DOHH2 (cell line): Measurements from ENCODE around the gene FCHSD2.

Experiments used
- H3F3A ChIP-seq: fragments of 200-600 bp; sonication (generic), shearing (Covaris generic); 2 replicates; pipeline ENCODE4 v1.6.0; 2016; ENCODE audit warnings: antibody characterized with exemption, mild to moderate bottlenecking; ENCODE audit not compliant: control insufficient read depth, insufficient read depth
- H3K27ac ChIP-seq: fragments of 200-600 bp; sonication (generic); 2 replicates; pipeline ENCODE4 v1.5.1; 2014; ENCODE audit warnings: low read depth, mild to moderate bottlenecking, low read length, moderate library complexity
- H3K27me3 ChIP-seq: fragments of 200-600 bp; sonication (generic); 2 replicates; pipeline ENCODE4 v1.6.1; 2014; ENCODE audit warnings: mild to moderate bottlenecking, low read length, mixed read lengths; ENCODE audit not compliant: control insufficient read depth
- H3K36me3 ChIP-seq: fragments of 200-600 bp; sonication (generic); 2 replicates; pipeline ENCODE4 v1.6.1; 2014; ENCODE audit warnings: mild to moderate bottlenecking, low read length, moderate library complexity, mixed read lengths; ENCODE audit not compliant: control insufficient read depth
- H3K4me1 ChIP-seq: fragments of 200-600 bp; sonication (generic); 2 replicates; pipeline ENCODE4 v1.6.1; 2014; ENCODE audit warnings: mild to moderate bottlenecking, low read length, mixed read lengths; ENCODE audit not compliant: control insufficient read depth
- H3K4me2 ChIP-seq: fragments of 200-600 bp; sonication (generic); 2 replicates; pipeline ENCODE4 v1.6.0; 2014; ENCODE audit warnings: mild to moderate bottlenecking, low read length, moderate library complexity
- H3K4me3 ChIP-seq: fragments of 200-600 bp; sonication (generic); 2 replicates; pipeline ENCODE4 v1.5.1; 2014; ENCODE audit warnings: mild to moderate bottlenecking, low read length, mixed read lengths
- H3K79me2 ChIP-seq: fragments of 200-600 bp; sonication (generic); 2 replicates; pipeline ENCODE4 v1.6.1; 2014; ENCODE audit warnings: mild to moderate bottlenecking, low read length, mixed read lengths; ENCODE audit not compliant: control insufficient read depth
- H3K9me2 ChIP-seq: fragments of 200-600 bp; sonication (generic); replicated peaks from 2 replicates; pipeline ENCODE4 v1.6.1; 2014; ENCODE audit warnings: mild to moderate bottlenecking, low read length, mixed read lengths; ENCODE audit not compliant: control insufficient read depth
- H3K9me3 ChIP-seq: fragments of 200-600 bp; sonication (generic); 2 replicates; pipeline ENCODE4 v1.6.1; 2014; ENCODE audit warnings: antibody characterized with exemption, low read length, mixed read lengths; ENCODE audit not compliant: control insufficient read depth, insufficient read depth
- H4K20me1 ChIP-seq: fragments of 200-600 bp; sonication (generic); 2 replicates; pipeline ENCODE4 v1.6.0; 2014; ENCODE audit warnings: low read depth, mild to moderate bottlenecking, antibody characterized with exemption, low read length, moderate library complexity; ENCODE audit not compliant: control insufficient read depth, insufficient read depth
- CTCF ChIP-seq: fragments of 200-600 bp; sonication (generic); IDR thresholded peaks from one replicate; pipeline ENCODE4 v1.5.1; 2014; ENCODE audit warnings: antibody characterized with exemption, mild to moderate bottlenecking, low read depth, low read length; ENCODE audit not compliant: poor library complexity, severe bottlenecking
- EZH2phosphoT487 ChIP-seq: fragments of 200-600 bp; sonication (generic); IDR thresholded peaks from 2 replicates; pipeline ENCODE4 v1.6.1; 2017; ENCODE audit warnings: borderline replicate concordance, mild to moderate bottlenecking, antibody characterized with exemption, low read length, moderate library complexity, mixed read lengths

Gene FCHSD2

DNA sequence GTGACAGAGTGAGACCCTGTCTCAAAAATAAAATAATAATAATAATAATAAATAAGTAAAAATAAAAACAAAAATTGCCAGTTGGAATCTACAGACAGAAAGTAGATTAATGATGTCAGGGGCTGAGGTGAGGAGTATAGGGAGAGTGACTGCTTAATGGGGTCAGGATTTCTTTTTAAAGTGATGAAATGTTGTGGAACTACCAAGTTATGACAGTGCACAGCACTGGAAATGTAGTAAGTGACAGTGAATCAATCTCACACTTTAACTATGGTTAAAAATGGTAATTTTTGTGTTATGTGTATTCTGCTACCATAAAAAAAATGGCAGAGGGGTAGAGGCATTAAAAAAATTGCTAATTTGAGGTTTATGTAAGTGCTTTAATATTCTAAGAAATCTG, 240.7 kb downstream of the FCHSD2 start:
- TF ChIP-seq CTCF (no peak), EZH2phosphoT487 (no peak)
- Histone ChIP-seq H3K36me3 (peaks cover 65% of the 10 kb centered on the region), H3K9me3 (no peaks in the 10 kb centered on the region), H3K4me3 (no peak overlapping the region), H3K4me1 (no peaks in the 10 kb centered on the region), H3K9me2 (no peaks in the 10 kb centered on the region), H3K27me3 (no peaks in the 10 kb centered on the region), H3K4me2 (no peak overlapping the region), H4K20me1 (peaks cover 3% of the 10 kb centered on the region; the same call in 1 of the 2 replicates), H3K27ac (no peak overlapping the region), H3K79me2 (no peaks in the 10 kb centered on the region), H3F3A (peaks cover 17% of the 10 kb centered on the region)

DNA sequence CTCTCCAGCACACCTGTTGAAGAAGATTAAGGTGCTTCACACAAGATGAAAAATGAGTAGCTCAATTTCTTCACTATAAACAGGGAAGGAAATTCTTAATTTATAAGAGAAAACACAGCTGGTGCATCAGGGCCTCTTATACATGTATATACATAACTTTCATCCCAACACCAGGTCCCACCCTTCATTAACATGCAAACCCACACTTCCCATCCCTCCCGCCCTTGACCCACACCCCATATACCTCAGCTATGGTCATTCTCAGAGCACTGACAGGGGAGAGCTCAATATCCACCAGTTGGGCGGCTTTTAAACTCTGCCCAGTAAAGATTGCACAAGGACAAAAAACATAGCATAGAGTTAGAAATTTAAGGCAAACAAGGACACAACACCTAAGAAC, 242.1 kb downstream of the FCHSD2 start:
- no peaks in the 10 kb centered on the region for H3K9me3 ChIP-seq
- no peaks in the 10 kb centered on the region for H3K9me2 ChIP-seq
- H3K4me3 ChIP-seq: no peak overlapping the region
- no peaks in the 10 kb centered on the region for H3K27me3 ChIP-seq
- peaks cover 14% of the 10 kb centered on the region for H3F3A ChIP-seq
- peaks cover 3% of the 10 kb centered on the region; the same call in 1 of the 2 replicates for H4K20me1 ChIP-seq
- H3K36me3 ChIP-seq: peaks cover 75% of the 10 kb centered on the region
- no peaks in the 10 kb centered on the region for H3K79me2 ChIP-seq
- no peaks in the 10 kb centered on the region for H3K4me1 ChIP-seq
- H3K4me2 ChIP-seq: no peak overlapping the region
- no peak overlapping the region for H3K27ac ChIP-seq
- TF ChIP-seq EZH2phosphoT487 (no peak), CTCF (no peak)

- Histone ChIP-seq H3K4me1 (no peaks in the 10 kb centered on the region), H3K9me3 (no peaks in the 10 kb centered on the region), H3F3A (peaks cover 8% of the 10 kb centered on the region), H3K79me2 (no peaks in the 10 kb centered on the region), H3K4me3 (no peak overlapping the region), H3K36me3 (peaks cover 73% of the 10 kb centered on the region), H3K27me3 (no peaks in the 10 kb centered on the region), H3K9me2 (no peaks in the 10 kb centered on the region), H3K27ac (no peak overlapping the region), H3K4me2 (no peak overlapping the region), H4K20me1 (peaks cover 3% of the 10 kb centered on the region; the same call in 1 of the 2 replicates)
- TF ChIP-seq EZH2phosphoT487 (no peak), CTCF (no peak)
These were observed 242.9 kb downstream of the FCHSD2 start for GRCh38 chr11:72899238-72899637.
